ENCODE data around the gene GATA3.

The GATA3 gene

DNA sequence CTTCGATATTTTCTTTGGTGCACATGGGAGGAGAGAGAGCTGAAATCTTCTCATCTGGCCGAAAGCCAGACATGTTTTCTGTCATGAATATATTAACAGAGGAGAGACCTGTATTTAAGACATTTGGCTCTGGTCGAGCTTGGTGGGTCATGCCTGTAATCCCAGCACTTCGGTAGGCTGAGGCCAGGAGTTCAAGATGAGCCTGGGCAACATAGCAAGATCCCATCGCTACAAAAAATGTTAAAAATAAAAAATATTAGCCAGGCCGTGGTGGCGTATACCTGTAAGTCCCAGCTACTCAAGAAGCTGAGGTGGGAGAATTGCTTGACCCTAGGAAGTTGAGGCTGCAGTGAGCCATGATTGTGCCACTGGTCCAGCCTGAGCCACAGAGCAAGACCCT, 21.9 kb upstream of the GATA3 start:
- Mint-ChIP-seq H3K27ac (no peak overlapping the region), H3K4me3 (peak overlapping the region in 1 of 3 experiments; percentile 44), H3K27me3 (ENCODE audit: low read depth) (peaks cover 88% of the 10 kb centered on the region), H3K4me1 (peaks cover 14% of the 10 kb centered on the region), H3K36me3 (ENCODE audit: low read depth) (no peaks in the 10 kb centered on the region), H3K9me3 (peaks cover 6% of the 10 kb centered on the region)
- TF ChIP-seq, protein P1, sequence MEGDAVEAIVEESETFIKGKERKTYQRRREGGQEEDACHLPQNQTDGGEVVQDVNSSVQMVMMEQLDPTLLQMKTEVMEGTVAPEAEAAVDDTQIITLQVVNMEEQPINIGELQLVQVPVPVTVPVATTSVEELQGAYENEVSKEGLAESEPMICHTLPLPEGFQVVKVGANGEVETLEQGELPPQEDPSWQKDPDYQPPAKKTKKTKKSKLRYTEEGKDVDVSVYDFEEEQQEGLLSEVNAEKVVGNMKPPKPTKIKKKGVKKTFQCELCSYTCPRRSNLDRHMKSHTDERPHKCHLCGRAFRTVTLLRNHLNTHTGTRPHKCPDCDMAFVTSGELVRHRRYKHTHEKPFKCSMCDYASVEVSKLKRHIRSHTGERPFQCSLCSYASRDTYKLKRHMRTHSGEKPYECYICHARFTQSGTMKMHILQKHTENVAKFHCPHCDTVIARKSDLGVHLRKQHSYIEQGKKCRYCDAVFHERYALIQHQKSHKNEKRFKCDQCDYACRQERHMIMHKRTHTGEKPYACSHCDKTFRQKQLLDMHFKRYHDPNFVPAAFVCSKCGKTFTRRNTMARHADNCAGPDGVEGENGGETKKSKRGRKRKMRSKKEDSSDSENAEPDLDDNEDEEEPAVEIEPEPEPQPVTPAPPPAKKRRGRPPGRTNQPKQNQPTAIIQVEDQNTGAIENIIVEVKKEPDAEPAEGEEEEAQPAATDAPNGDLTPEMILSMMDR (IDR thresholded peaks at IDR 0.05; ENCODE audit: unreplicated experiment in 3 of 3) = no peak

DNA sequence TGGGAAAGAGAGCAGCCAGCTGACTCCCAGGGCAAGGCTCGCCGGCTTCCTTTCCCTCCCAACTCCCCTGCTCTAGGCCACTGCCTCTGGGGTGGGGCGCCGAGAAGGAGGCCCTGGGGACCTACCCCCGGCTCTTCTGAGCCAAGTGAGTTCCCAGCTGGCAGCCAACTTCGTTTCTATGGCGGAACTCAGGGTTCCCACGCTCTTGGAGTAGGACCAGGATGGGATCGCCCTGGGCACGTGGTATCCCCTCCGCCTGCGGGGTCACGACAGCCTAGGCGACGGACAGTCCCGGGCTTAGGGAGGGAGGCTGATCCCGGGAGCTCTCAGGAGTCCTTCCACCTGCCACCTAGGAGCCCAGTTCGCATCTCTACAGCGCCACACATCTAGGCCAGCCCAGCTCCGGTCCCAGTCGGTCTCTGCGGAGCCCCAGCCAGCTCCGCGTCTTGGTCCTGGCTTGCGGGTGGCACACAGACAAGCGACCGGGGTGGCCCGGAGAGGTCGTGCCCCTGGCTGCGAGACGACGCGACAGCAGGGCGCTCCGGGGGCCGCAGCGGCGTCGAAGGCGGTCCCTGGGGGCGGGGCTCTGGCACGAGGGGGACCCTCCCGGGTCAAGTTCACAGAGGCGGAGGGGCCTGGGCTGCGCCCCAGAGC, 20.5 kb upstream of the GATA3 start:
- Mint-ChIP-seq H3K9me3 (peaks cover 6% of the 10 kb centered on the region), H3K27ac (no peak overlapping the region), H3K4me1 (peaks cover 15% of the 10 kb centered on the region), H3K36me3 (ENCODE audit: low read depth) (no peaks in the 10 kb centered on the region), H3K27me3 (ENCODE audit: low read depth) (peaks cover 98% of the 10 kb centered on the region), H3K4me3 (peak overlapping the region in 1 of 3 experiments; percentile 43)
- TF ChIP-seq, protein P1 (IDR thresholded peaks at IDR 0.05; ENCODE audit: unreplicated experiment in 3 of 3) = no peak

DNA sequence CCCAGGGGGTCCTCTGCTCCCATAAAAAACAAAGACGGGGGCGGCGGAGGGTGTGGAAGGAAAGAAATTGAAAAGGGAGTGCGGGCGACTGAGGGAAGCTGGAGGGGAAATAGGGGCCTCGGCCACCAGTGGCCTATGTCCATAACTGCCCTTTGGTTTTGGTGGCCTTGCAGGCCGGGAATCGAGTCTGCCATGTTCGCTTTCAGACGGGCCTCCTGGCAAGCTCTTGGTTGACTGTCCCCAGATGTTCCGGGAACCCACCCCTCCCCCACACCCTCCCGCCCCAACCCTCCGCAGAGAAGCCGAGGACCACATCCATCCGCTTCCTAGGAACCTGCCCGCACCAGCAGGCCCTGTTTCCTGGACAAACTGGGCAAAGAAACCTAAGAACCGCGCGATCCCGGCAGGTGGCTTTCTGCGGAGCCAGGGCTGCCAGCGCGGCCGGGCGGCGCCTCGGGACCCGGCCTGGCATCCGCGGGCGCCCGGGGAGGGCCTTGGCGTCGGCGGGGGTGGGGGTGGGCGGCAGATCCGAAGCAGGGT, 20.0 kb upstream of the GATA3 start:
- TF ChIP-seq, protein P1 (IDR thresholded peaks at IDR 0.05; ENCODE audit: unreplicated experiment in 3 of 3) = no peak
- Mint-ChIP-seq H3K27ac (peak overlapping the region in 1 of 3 experiments; percentile 28), H3K36me3 (ENCODE audit: low read depth) (no peaks in the 10 kb centered on the region), H3K4me3 (peak overlapping the region in 2 of 3 experiments; percentile 7 to 23), H3K4me1 (peaks cover 15% of the 10 kb centered on the region), H3K27me3 (ENCODE audit: low read depth) (peaks cover 100% of the 10 kb centered on the region), H3K9me3 (peaks cover 11% of the 10 kb centered on the region)

DNA sequence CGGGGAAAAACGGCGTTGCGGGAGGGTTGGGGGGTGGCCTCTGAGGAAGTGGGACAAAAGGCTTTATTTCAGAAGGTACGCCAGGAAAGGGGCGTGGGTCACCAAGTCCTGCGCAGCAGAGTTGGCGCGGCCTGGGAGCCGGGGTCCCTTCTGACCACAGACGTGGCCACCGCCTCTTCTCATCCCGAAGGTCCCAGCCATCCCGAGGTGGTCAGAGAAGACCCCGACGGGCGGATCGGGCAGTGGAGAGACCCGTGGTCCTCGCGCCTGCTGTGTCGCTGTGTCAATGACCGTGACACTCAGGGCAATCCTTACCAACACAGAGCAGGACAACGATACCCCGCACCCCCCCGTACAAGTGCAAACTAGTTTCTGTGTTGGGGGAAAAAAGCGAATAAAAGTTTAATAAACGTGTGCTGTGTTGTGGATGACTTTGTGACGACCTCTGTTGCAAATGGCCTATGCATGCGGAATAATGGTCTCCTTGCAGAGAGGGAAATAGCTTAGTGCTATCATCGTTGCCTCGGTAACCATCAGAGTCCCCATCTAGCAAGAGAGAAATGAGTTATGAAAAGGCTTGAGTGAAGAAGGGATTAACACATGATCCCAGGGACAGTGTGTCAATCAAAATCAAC, 19.4 kb upstream of the GATA3 start:
- Mint-ChIP-seq H3K27me3 (ENCODE audit: low read depth) (peaks cover 100% of the 10 kb centered on the region), H3K27ac (peak overlapping the region in 2 of 3 experiments; percentile 28 to 54), H3K9me3 (peaks cover 12% of the 10 kb centered on the region)

DNA sequence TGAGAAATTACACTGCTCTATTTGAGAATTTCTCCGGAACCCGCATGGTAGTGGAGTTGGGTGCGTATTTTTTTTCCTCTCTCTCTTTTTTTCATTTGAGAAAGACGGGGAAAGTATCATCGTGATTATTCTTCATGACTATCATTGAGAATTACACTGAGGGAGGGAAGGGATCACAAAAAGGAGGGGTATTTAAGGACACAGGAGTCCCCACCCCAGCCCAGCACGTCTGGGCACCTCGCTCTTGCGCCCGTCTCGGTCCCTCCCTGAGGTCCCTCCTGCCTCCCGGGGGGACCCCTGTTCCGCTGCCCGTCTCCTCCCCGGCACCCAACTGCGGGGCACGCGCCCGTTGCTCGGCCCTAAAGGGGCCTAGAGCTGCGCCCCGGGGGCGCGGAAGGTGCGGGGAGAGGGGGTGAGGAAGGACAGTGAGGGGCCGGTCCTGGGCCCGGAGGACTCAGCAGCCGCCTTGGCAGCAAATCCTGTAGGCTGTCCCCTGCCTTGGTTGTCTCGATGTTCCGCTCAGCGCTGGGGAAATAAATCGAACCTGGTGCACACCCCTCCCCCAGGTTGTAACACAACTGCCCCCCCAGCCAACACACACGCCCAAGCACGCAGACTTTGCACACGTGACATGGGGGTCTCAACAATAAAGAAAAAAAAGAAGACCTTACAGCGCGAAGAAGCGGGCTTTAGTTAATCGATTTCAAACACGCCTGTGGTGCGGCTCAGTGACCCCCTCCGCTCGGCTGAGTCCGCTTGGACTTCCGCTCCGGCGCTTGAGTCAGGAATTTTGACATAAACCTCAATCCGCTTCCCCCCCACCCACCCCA, 18.6 kb upstream of the GATA3 start:
- Mint-ChIP-seq H3K36me3 (ENCODE audit: low read depth) (no peaks in the 10 kb centered on the region), H3K4me3 (peak overlapping the region; percentile 57 to 71 (median 61)), H3K27me3 (ENCODE audit: low read depth) (peaks cover 100% of the 10 kb centered on the region), H3K9me3 (peaks cover 12% of the 10 kb centered on the region), H3K4me1 (peaks cover 15% of the 10 kb centered on the region), H3K27ac (peak overlapping the region in 2 of 3 experiments; percentile 28 to 54)
- TF ChIP-seq, protein P1 (IDR thresholded peaks at IDR 0.05; ENCODE audit: unreplicated experiment in 3 of 3) = no peak

More for the DNA sequence above, 19.4 kb upstream of the GATA3 start:
- H3K36me3 Mint-ChIP-seq (ENCODE audit: low read depth) = no peaks in the 10 kb centered on the region
- H3K4me1 Mint-ChIP-seq = peaks cover 15% of the 10 kb centered on the region
- H3K4me3 Mint-ChIP-seq = peak overlapping the region; percentile 57 to 71 (median 61)
- TF ChIP-seq, protein P1 (IDR thresholded peaks at IDR 0.05; ENCODE audit: unreplicated experiment in 3 of 3) = no peak
